K562 (cell line): ENCODE data around the gene SNIP1. TPM values are rescaled to one million over a fixed set of nuclear protein-coding genes. Genes with fewer than 3 reads are reported as not detected.

Source experiments
- BCLAF1 ChIP-seq, 2 experiments: fragments of 450-650 bp in 1 of 2; IDR thresholded peaks; 2 replicates each; pipeline ENCODE4 v1.6.1; 2011 to 2017; ENCODE audit warnings: low read depth in 2 of 2, antibody characterized with exemption in 1 of 2, borderline replicate concordance in 1 of 2, low read length in 1 of 2, mild to moderate bottlenecking in 1 of 2, mixed read lengths in 1 of 2; ENCODE audit not compliant: control insufficient read depth in 1 of 2
- CBX1 ChIP-seq: sonication (generic); IDR thresholded peaks from 2 replicates; pipeline ENCODE4 v1.6.1; 2016; ENCODE audit warnings: antibody characterized with exemption, low read depth, mild to moderate bottlenecking
- CTBP1 ChIP-seq: fragments of 450-650 bp; IDR thresholded peaks from 2 replicates; pipeline ENCODE4 v1.6.1; 2016; ENCODE audit warnings: borderline replicate concordance
- E2F3 ChIP-seq: fragments of 250-450 bp; sonication (Bioruptor Pico); IDR thresholded peaks from 2 replicates; pipeline ENCODE4 v1.4.0; 2020; ENCODE audit warnings: mild to moderate bottlenecking
- ELF4 ChIP-seq: fragments of 450-650 bp; formaldehyde crosslinking; IDR thresholded peaks from 2 replicates; pipeline ENCODE4 v1.4.0; 2022; ENCODE audit warnings: missing genetic modification characterization
- EP400 ChIP-seq: fragments of 450-650 bp; IDR thresholded peaks from 2 replicates; pipeline ENCODE4 v1.6.1; 2017; ENCODE audit warnings: antibody characterized with exemption, mild to moderate bottlenecking, moderate library complexity
- ESRRB ChIP-seq: fragments of 250-450 bp; sonication (Bioruptor Pico); IDR thresholded peaks from 2 replicates; pipeline ENCODE4 v1.5.0; 2020; ENCODE audit warnings: mild to moderate bottlenecking, moderate library complexity, borderline replicate concordance
- FOXJ3 ChIP-seq: sonication (generic); formaldehyde crosslinking; IDR thresholded peaks from 2 replicates; pipeline ENCODE4 v1.4.0; 2020; ENCODE audit warnings: mild to moderate bottlenecking, missing genetic modification reagents
- FOXP1 ChIP-seq: sonication (generic); formaldehyde crosslinking; IDR thresholded peaks from 2 replicates; pipeline ENCODE4 v1.8.0; 2022; ENCODE audit warnings: mild to moderate bottlenecking, missing genetic modification reagents
- GABPB1 ChIP-seq: sonication (generic); formaldehyde crosslinking; IDR thresholded peaks from 2 replicates; pipeline ENCODE4 v1.8.0; 2022; ENCODE audit warnings: mild to moderate bottlenecking, missing genetic modification reagents
- KDM2B ChIP-seq: fragments of 250-450 bp; sonication (Bioruptor Pico); IDR thresholded peaks from 2 replicates; pipeline ENCODE4 v1.8.0; 2021; ENCODE audit warnings: mild to moderate bottlenecking, moderate library complexity
- KLF6 ChIP-seq: fragments of 250-450 bp; sonication (Bioruptor Pico); IDR thresholded peaks from 2 replicates; pipeline ENCODE4 v1.4.0; 2020; ENCODE audit warnings: mild to moderate bottlenecking, moderate library complexity, borderline replicate concordance
- MECOM ChIP-seq: fragments of 250-450 bp; sonication (Bioruptor Pico); IDR thresholded peaks from 2 replicates; pipeline ENCODE4 v1.8.0; 2022; ENCODE audit warnings: inconsistent platforms
- PHB2 ChIP-seq: fragments of 450-650 bp; IDR thresholded peaks from 2 replicates; pipeline ENCODE4 v1.6.1; 2017; ENCODE audit warnings: low read depth
- RBM14 ChIP-seq: fragments of 200-400 bp; formaldehyde crosslinking; IDR thresholded peaks from 2 replicates; pipeline ENCODE4 v1.6.1; 2018; ENCODE audit warnings: low read depth, mild to moderate bottlenecking, low read length, moderate library complexity, borderline replicate concordance; ENCODE audit not compliant: insufficient read depth
- RBM15 ChIP-seq: fragments of 200-400 bp; formaldehyde crosslinking; IDR thresholded peaks from 2 replicates; pipeline ENCODE4 v1.6.1; 2018; ENCODE audit warnings: mild to moderate bottlenecking, low read length, moderate library complexity; ENCODE audit not compliant: insufficient read depth
- SAFB2 ChIP-seq: fragments of 200-400 bp; formaldehyde crosslinking; IDR thresholded peaks from 2 replicates; pipeline ENCODE4 v1.6.1; 2018; ENCODE audit warnings: borderline replicate concordance, low read length, low read depth, moderate library complexity; ENCODE audit not compliant: severe bottlenecking
- SMAD2 ChIP-seq: fragments of 150-350 bp; IDR thresholded peaks from 2 replicates; pipeline ENCODE4 v1.6.1; 2014; ENCODE audit warnings: low read depth, mild to moderate bottlenecking, low read length
- SMARCC2 ChIP-seq: fragments of 450-650 bp; IDR thresholded peaks from 2 replicates; pipeline ENCODE4 v1.6.1; 2017; ENCODE audit warnings: antibody characterized with exemption, moderate library complexity, mild to moderate bottlenecking, low read depth
- THRA ChIP-seq: fragments of 450-650 bp; IDR thresholded peaks from 2 replicates; pipeline ENCODE4 v1.6.1; 2017; ENCODE audit warnings: mild to moderate bottlenecking, moderate library complexity
- YY1 ChIP-seq, 3 experiments: IDR thresholded peaks; 2 replicates each; pipeline ENCODE4 v1.6.1; 2011; ENCODE audit warnings: low read length in 2 of 3, mild to moderate bottlenecking in 2 of 3, moderate library complexity in 2 of 3, borderline replicate concordance in 1 of 3, control low read depth in 1 of 3, low read depth in 1 of 3; ENCODE audit not compliant: insufficient read depth in 3 of 3, insufficient replicate concordance in 2 of 3, control insufficient read depth in 1 of 3, insufficient read length in 1 of 3; ENCODE audit errors: extremely low read depth in 1 of 3
- ZBTB7A ChIP-seq: IDR thresholded peaks from 2 replicates; pipeline ENCODE4 v1.6.1; 2011; ENCODE audit warnings: low read depth, mild to moderate bottlenecking, low read length, moderate library complexity, borderline replicate concordance; ENCODE audit not compliant: control insufficient read depth
- ZNF253 ChIP-seq: fragments of 250-450 bp; sonication (Bioruptor Pico); conservative IDR thresholded peaks from 2 replicates; pipeline ENCODE4 v1.6.1; 2021; ENCODE audit warnings: mild to moderate bottlenecking
- ZNF311 ChIP-seq: fragments of 250-450 bp; sonication (Bioruptor Pico); IDR thresholded peaks from 2 replicates; pipeline ENCODE4 v1.4.0; 2020; ENCODE audit warnings: mild to moderate bottlenecking, moderate library complexity
- ZNF507 ChIP-seq: conservative IDR thresholded peaks from 2 replicates; pipeline ENCODE4 v1.6.1; 2017; ENCODE audit warnings: missing genetic modification characterization, missing compliant biosample characterization
- polyA plus RNA-seq, 8 experiments: library from polyadenylated mRNA; depleted of rRNA in 4 of 8; stranded (reverse) in 5 of 8; unstranded in 3 of 8; fragments of >200 nt; fragmentation: Nextera tagmentation in 2 of 8; fragmentation: Illumina TruSeq in 1 of 8; extraction: Ambion mirVana in 2 of 8; extraction: Trizol in 1 of 8; gene quantifications; 2 replicates each; pipeline versions ENCODE4 v1.2.1 to v1.2.3, GENCODE V29; 2011 to 2014; ENCODE audit warnings: inconsistent platforms in 1 of 8, missing spikeins in 1 of 8
- total RNA-seq, 7 experiments: library from RNA; depleted of rRNA in 6 of 7; stranded (reverse); fragments of >200 nt in 6 of 7; fragmentation: Illumina TruSeq in 2 of 7; extraction: Trizol in 2 of 7; gene quantifications; 2 replicates each; pipeline versions ENCODE4 v1.2.1 to v1.2.3, GENCODE V29; 2011 to 2021; ENCODE audit warnings: low replicate concordance in 1 of 7

SNIP1 gene
- total and polyA plus RNA-seq, 9 of the 15 experiments (the other 6 are each of a cell fraction or from before 2014, with no cell fraction given) = 2.9 to 25.9 (median 14.6) TPM

GRCh38 chr1:37560401-37561132 lies 6.5 kb upstream of the SNIP1 start (continued):
- 0 out of 2 replicates have a peak, but pooled peaks have one; percentile 57 for TF ChIP-seq KLF6
- no peak for TF ChIP-seq CTBP1
- no peak for TF ChIP-seq KDM2B
- no peak for TF ChIP-seq MECOM (CRISPR knock-in tag)
- no peak for TF ChIP-seq RBM15
- TF ChIP-seq ZBTB7A = no peak
- TF ChIP-seq SAFB2 = no peak
- peak in 1 of 3 experiments; percentile 7 for TF ChIP-seq YY1 (IDR thresholded peaks at IDR 0.05; ENCODE audit: borderline replicate concordance in 1 of 3, control insufficient read depth in 1 of 3, extremely low read depth in 1 of 3, insufficient read depth in 3 of 3, insufficient read length in 1 of 3, insufficient replicate concordance in 2 of 3, low read depth in 1 of 3, low read length in 2 of 3)
- no peak for TF ChIP-seq ZNF253 (CRISPR knock-in tag)
- no peak for TF ChIP-seq ESRRB (CRISPR knock-in tag)
- no peak for TF ChIP-seq EP400
- TF ChIP-seq FOXP1 (CRISPR knock-in tag) = no peak
- no peak for TF ChIP-seq ZNF507 (tag)
- no peak for TF ChIP-seq RBM14
- TF ChIP-seq SMAD2 = no peak
- TF ChIP-seq BCLAF1 (IDR thresholded peaks at IDR 0.05; ENCODE audit: borderline replicate concordance in 1 of 2, control insufficient read depth in 1 of 2, low read depth in 2 of 2, low read length in 1 of 2) = no peak
- TF ChIP-seq SMARCC2 = no peak
- TF ChIP-seq GABPB1 (CRISPR knock-in tag) = 0 out of 2 replicates have a peak, but pooled peaks have one; percentile 31
- no peak for TF ChIP-seq FOXJ3 (CRISPR knock-in tag)
- TF ChIP-seq PHB2 = no peak
- TF ChIP-seq CBX1 = no peak
- TF ChIP-seq THRA = no peak
- TF ChIP-seq ZNF311 (CRISPR knock-in tag) = no peak
- TF ChIP-seq ELF4 (CRISPR knock-in tag) = 0 out of 2 replicates have a peak, but pooled peaks have one; percentile 19
- TF ChIP-seq E2F3 (CRISPR knock-in tag) = no peak
